ENCODE data around the gene HHAT.

DNA sequence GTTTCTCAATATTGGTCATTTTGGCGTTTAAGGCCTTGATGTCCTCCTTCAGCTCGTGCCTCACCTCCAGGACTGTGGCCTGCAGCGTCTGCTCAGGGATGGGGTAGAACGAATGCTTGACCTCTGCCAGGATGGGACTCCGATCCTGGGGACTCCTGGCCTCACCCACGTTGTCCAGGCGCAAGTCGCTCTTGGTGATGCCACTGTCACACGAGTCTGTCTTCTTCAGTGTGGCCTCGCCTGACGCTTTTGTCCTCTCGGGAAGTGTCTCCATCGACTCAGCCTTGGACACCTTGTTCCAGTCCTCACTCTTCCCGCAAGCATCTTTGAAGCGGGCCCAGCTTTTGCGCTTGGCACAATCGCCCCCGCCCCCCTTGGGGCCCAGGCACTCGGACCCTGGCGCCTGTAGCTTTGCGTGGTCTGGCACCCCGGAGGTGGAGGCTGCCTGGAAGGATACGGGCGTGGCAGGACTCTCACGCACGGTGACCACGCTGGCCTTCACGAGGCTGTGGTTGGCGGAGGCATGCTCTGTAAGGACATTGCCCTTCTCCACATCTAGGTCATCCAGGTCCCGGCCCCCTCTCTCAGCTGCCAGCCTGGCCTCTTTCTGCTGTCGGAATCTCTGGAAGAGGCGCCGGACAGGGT is 354.8 kb downstream of the HHAT start:
- TF ChIP-seq CTCF (conservative IDR thresholded peaks at IDR 0.05; ENCODE audit: low read length) (no peak), EZH2phosphoT487 (IDR thresholded peaks at IDR 0.05; ENCODE audit: borderline replicate concordance) (no peak)

All from Loucy (cell line).